Panc1 (cell line): ENCODE results near the gene SULT4A1. TPM values are rescaled to one million over a fixed set of nuclear protein-coding genes. Genes with fewer than 3 reads are reported as not detected.

ENCODE experiments used
- ATAC-seq: fragments of 200-7000 bp; cut with Tn5 transposase; 2 replicates; pipeline ENCODE4 v1.9.1; 2020; ENCODE audit warnings: mild to moderate bottlenecking, moderate library complexity
- BruUV-seq: library from RNA; stranded (reverse); fragments of 400-500 nt; replicated peaks from 2 replicates; lab custom pipeline; 2021; lab: Mats Ljungman, UMichigan
- CTCF ChIA-PET: fragments of 300-600 bp; sonication (Branson Sonifier 250); formaldehyde crosslinking; loops from one replicate; lab custom pipeline; 2022; ENCODE audit warnings: antibody characterized with exemption; lab: Charles Lee
- POLR2A ChIA-PET: fragments of 300-600 bp; sonication (Branson Sonifier 250); formaldehyde crosslinking; loops from one replicate; lab custom pipeline; 2022; ENCODE audit warnings: antibody characterized with exemption; lab: Charles Lee
- DNase-seq: peaks from one replicate; pipeline ENCODE4 v3.0.0-alpha.2; 2010; ENCODE audit warnings: low read depth, low spot score
- H3K27ac ChIP-seq: 2 replicates; pipeline ENCODE4 v1.5.1; 2011; ENCODE audit warnings: mild to moderate bottlenecking, low read length, inconsistent platforms
- H3K27me3 ChIP-seq: fragments of 200-500 bp; sonication (Bioruptor generic); 2 replicates; pipeline ENCODE4 v1.6.0; 2014; ENCODE audit warnings: low read length, inconsistent platforms; ENCODE audit not compliant: control insufficient read depth, insufficient read depth
- H3K36me3 ChIP-seq: fragments of 200-500 bp; sonication (Bioruptor generic); 2 replicates; pipeline ENCODE4 v1.5.1; 2014; ENCODE audit warnings: inconsistent platforms, mild to moderate bottlenecking, low read length, moderate library complexity; ENCODE audit not compliant: control insufficient read depth, insufficient read depth
- H3K4me1 ChIP-seq: 2 replicates; pipeline ENCODE4 v1.5.1; 2011; ENCODE audit warnings: inconsistent platforms, mild to moderate bottlenecking, low read length, moderate library complexity; ENCODE audit not compliant: control insufficient read depth, insufficient read depth
- H3K4me3 ChIP-seq, 2 experiments: 2 replicates each; pipeline ENCODE4 v1.5.1; 2011 to 2012; ENCODE audit warnings: low read depth in 2 of 2, low read length in 2 of 2, mild to moderate bottlenecking in 2 of 2, inconsistent platforms in 1 of 2, moderate library complexity in 1 of 2
- H3K9me3 ChIP-seq: fragments of 200-500 bp; sonication (Bioruptor generic); 2 replicates; pipeline ENCODE4 v1.5.1; 2014; ENCODE audit warnings: low read depth, mild to moderate bottlenecking, inconsistent platforms, low read length, moderate library complexity; ENCODE audit not compliant: control insufficient read depth, insufficient read depth
- POLR2AphosphoS5 ChIP-seq: IDR thresholded peaks from 2 replicates; pipeline ENCODE4 v1.6.1; 2012; ENCODE audit warnings: mild to moderate bottlenecking, low read depth, low read length, moderate library complexity
- SIN3A ChIP-seq: IDR thresholded peaks from 2 replicates; pipeline ENCODE4 v1.6.1; 2012; ENCODE audit warnings: low read depth, mild to moderate bottlenecking, low read length, moderate library complexity, borderline replicate concordance; ENCODE audit not compliant: insufficient read depth
- TCF7L2 ChIP-seq: IDR thresholded peaks from 2 replicates; pipeline ENCODE4 v1.6.1; 2011; ENCODE audit warnings: mild to moderate bottlenecking, low read depth, low read length, inconsistent platforms
- in situ Hi-C: cut with HindIII; loops from 2 replicates; pipeline ENCODE4 v1.10.0; 2016; ENCODE audit warnings: low sequenced_read_pairs, low pct_unique_long_range_greater_than_20kb
- intact Hi-C: fragments of 100-400 bp; cut with micrococcal nuclease; formaldehyde crosslinking; loops from one replicate; pipeline ENCODE4 v1.10.0; 2022; ENCODE audit not compliant: unreplicated experiment
- total RNA-seq: library from RNA; stranded (reverse); gene quantifications from one replicate; pipeline ENCODE4 v1.2.1, GENCODE V29; 2021; ENCODE audit not compliant: unreplicated experiment
- TF ChIP-seq, protein P1 (sequence below), 2 experiments: IDR thresholded peaks; 2 replicates each; pipeline ENCODE4 v1.6.1; 2011 to 2012; ENCODE audit warnings: low read depth in 2 of 2, control low read depth in 1 of 2, low read length in 1 of 2, mild to moderate bottlenecking in 1 of 2, moderate library complexity in 1 of 2; ENCODE audit not compliant: insufficient read depth in 1 of 2
- TF ChIP-seq, protein P2 (sequence below): fragments of 450-650 bp; IDR thresholded peaks from 2 replicates; pipeline ENCODE4 v1.5.1; 2017; ENCODE audit warnings: mild to moderate bottlenecking

Gene SULT4A1
- total RNA-seq, 1 experiment from 2014 or later: 12.0 TPM

DNA sequence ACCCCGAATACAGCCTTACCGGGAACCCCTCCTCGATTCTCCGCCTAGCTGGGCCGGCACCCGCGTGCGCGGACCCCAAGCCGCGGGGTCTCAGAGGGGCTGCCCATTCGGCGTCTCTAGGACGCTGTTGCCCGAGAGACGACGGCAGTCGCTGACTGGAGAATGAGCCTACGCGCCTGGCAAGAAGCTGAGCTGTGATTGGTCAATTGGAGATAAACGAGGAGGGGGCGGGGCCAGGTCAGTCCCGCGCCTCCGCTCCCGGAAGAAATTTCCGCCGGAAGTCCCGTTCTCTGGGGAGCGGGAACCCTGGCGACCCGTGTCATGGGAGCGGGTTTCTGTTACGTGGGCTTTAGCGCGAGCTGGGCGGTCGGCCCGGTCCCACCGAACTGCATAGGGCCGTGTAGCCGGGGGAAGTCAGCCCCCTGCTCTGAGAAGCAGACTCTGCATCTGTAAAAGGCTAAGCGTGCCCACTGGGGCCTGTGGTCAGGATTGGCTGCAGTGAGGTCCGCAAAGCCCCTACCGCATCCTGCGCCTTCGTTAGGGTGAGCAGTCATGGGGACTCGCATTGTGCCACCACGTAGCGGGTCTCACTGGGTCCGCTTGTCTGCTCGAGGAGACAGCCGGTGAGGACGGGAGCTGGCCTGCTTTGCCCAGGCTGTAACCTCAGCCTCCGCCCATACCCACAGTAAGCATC lies 50.0 kb downstream of the SULT4A1 start, which contains the start of gene EFCAB6:
TSS of gene EFCAB6 (minus strand) at position 157 of the 694 bp plus-strand sequence. CDS start 29,987 bp downstream, outside the sequence.
- in situ Hi-C loops (no loop called here), intact Hi-C loops (no loop called here)
- H3K27ac ChIP-seq: peak within 1 kb of the TSS; percentile 90
- H3K4me1 ChIP-seq: peaks cover 7% of the 10 kb centered on the region
- CTCF ChIA-PET: interaction anchor here (0.8 kb wide), 1 partner anchor 71 kb away, joined by 3 read pairs; no protein-coding TSS in a partner anchor
- H3K27me3 ChIP-seq: no peaks in the 10 kb centered on the region
- POLR2A ChIA-PET: interaction anchor here (0.5 kb wide), 1 partner anchor 977 kb away, joined by 3 read pairs; no protein-coding TSS in a partner anchor
- H3K9me3 ChIP-seq: no peaks in the 10 kb centered on the region
- no peaks in the 10 kb centered on the region for H3K36me3 ChIP-seq
- ATAC-seq (peak; percentile 98), DNase-seq (peak; percentile 53)
- TF ChIP-seq POLR2AphosphoS5: peak; percentile 65; the same call in 1 of the 2 replicates
- TF ChIP-seq, protein P1, sequence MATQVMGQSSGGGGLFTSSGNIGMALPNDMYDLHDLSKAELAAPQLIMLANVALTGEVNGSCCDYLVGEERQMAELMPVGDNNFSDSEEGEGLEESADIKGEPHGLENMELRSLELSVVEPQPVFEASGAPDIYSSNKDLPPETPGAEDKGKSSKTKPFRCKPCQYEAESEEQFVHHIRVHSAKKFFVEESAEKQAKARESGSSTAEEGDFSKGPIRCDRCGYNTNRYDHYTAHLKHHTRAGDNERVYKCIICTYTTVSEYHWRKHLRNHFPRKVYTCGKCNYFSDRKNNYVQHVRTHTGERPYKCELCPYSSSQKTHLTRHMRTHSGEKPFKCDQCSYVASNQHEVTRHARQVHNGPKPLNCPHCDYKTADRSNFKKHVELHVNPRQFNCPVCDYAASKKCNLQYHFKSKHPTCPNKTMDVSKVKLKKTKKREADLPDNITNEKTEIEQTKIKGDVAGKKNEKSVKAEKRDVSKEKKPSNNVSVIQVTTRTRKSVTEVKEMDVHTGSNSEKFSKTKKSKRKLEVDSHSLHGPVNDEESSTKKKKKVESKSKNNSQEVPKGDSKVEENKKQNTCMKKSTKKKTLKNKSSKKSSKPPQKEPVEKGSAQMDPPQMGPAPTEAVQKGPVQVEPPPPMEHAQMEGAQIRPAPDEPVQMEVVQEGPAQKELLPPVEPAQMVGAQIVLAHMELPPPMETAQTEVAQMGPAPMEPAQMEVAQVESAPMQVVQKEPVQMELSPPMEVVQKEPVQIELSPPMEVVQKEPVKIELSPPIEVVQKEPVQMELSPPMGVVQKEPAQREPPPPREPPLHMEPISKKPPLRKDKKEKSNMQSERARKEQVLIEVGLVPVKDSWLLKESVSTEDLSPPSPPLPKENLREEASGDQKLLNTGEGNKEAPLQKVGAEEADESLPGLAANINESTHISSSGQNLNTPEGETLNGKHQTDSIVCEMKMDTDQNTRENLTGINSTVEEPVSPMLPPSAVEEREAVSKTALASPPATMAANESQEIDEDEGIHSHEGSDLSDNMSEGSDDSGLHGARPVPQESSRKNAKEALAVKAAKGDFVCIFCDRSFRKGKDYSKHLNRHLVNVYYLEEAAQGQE (IDR thresholded peaks at IDR 0.05; ENCODE audit: insufficient read depth in 1 of 2, low read depth in 2 of 2, low read length in 1 of 2): no peak
- TF ChIP-seq SIN3A: peak; percentile 90
- no peak for TF ChIP-seq TCF7L2
- TF ChIP-seq, protein P2, sequence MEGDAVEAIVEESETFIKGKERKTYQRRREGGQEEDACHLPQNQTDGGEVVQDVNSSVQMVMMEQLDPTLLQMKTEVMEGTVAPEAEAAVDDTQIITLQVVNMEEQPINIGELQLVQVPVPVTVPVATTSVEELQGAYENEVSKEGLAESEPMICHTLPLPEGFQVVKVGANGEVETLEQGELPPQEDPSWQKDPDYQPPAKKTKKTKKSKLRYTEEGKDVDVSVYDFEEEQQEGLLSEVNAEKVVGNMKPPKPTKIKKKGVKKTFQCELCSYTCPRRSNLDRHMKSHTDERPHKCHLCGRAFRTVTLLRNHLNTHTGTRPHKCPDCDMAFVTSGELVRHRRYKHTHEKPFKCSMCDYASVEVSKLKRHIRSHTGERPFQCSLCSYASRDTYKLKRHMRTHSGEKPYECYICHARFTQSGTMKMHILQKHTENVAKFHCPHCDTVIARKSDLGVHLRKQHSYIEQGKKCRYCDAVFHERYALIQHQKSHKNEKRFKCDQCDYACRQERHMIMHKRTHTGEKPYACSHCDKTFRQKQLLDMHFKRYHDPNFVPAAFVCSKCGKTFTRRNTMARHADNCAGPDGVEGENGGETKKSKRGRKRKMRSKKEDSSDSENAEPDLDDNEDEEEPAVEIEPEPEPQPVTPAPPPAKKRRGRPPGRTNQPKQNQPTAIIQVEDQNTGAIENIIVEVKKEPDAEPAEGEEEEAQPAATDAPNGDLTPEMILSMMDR: no peak
- BruUV-seq: TSS peak; percentile 88
- peak within 1 kb of the TSS; percentile 64 to 66 for H3K4me3 ChIP-seq

DNA sequence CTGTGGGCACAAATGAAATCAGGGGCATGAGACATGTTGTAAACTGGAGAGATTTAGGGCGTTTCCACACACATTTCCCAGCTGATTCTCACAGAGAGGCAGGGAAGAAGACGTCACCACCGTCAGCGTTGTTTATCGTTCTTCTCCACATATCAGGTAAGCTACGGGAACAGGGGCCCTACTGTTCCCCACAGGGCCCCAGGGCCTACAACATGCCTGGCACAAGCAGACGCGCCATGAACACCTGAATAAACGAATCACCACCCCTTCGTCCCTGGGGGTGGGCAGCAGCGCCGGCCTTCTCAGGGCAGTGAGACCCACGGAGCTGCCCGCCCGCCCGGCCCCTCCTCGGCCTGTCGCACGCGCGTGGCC lies 50.5 kb downstream of the SULT4A1 start:
- intact Hi-C loops (no loop called here), in situ Hi-C loops (no loop called here)
- Histone ChIP-seq H3K9me3 (no peaks in the 10 kb centered on the region), H3K4me1 (peaks cover 7% of the 10 kb centered on the region), H3K27me3 (no peaks in the 10 kb centered on the region), H3K4me3 (peak overlapping the region; percentile 64 to 66), H3K27ac (peak overlapping the region; percentile 39; the same call in 1 of the 2 replicates), H3K36me3 (no peaks in the 10 kb centered on the region)
- DNase-seq: no peak
- ChIA-PET POLR2A (no interaction called here), CTCF (interaction anchor here (0.8 kb wide), 1 partner anchor 71 kb away, joined by 3 read pairs; no protein-coding TSS in a partner anchor)
- BruUV-seq: no TSS peak
- ATAC-seq: peak; percentile 64
- TF ChIP-seq SIN3A: no peak
- no peak for TF ChIP-seq TCF7L2
- TF ChIP-seq, protein P2: no peak
- TF ChIP-seq, protein P1 (IDR thresholded peaks at IDR 0.05; ENCODE audit: insufficient read depth in 1 of 2, low read depth in 2 of 2, low read length in 1 of 2): no peak
- no peak for TF ChIP-seq POLR2AphosphoS5
